Activated CD8-positive, alpha-beta T cell treated with anti-CD3 and anti-CD28 coated beads, Interleukin-2, amount 10 ng/mL, durations not matched to agents 7 days and 5 days (primary cell): ENCODE data around the gene CEBPG. TPM values are rescaled to one million over a fixed set of nuclear protein-coding genes. Genes with fewer than 3 reads are reported as not detected.
A peak's percentile ranks its signal among the peaks of the same experiment; 100 is the strongest.

Source experiments
- ATAC-seq: fragments of 150-1000 bp; cut with Tn5 transposase; one replicate; pipeline ENCODE4 v1.10.0; 2021; ENCODE audit warnings: moderate library complexity
- CTCF ChIA-PET: fragments of 350-600 bp; sonication (Branson Sonifier 250); formaldehyde crosslinking; loops from one replicate; lab custom pipeline; 2021; ENCODE audit warnings: antibody characterized with exemption; lab: Charles Lee
- POLR2A ChIA-PET: fragments of 350-600 bp; sonication (Branson Sonifier 250); formaldehyde crosslinking; loops from one replicate; lab custom pipeline; 2021; ENCODE audit warnings: antibody characterized with exemption; lab: Charles Lee
- DNase-seq: peaks from one replicate; pipeline ENCODE4 v3.0.0-alpha.2; 2020
- H3K27ac Mint-ChIP-seq: one replicate; pipeline ENCODE4 v1.8.0; 2021; ENCODE audit warnings: mild to moderate bottlenecking, mixed read lengths
- H3K27me3 Mint-ChIP-seq: one replicate; pipeline ENCODE4 v1.8.0; 2021; ENCODE audit warnings: low read depth, mixed read lengths
- H3K36me3 Mint-ChIP-seq: one replicate; pipeline ENCODE4 v1.8.0; 2021; ENCODE audit warnings: low read depth, mixed read lengths
- H3K4me1 Mint-ChIP-seq: one replicate; pipeline ENCODE4 v1.8.0; 2021; ENCODE audit warnings: low read depth, mixed read lengths
- H3K4me3 Mint-ChIP-seq: one replicate; pipeline ENCODE4 v1.8.0; 2021; ENCODE audit warnings: mild to moderate bottlenecking, mixed read lengths
- H3K9me3 Mint-ChIP-seq: one replicate; pipeline ENCODE4 v1.8.0; 2022; ENCODE audit warnings: mixed read lengths; ENCODE audit not compliant: insufficient read depth
- total RNA-seq, 2 experiments: library from RNA; stranded (reverse); gene quantifications; one replicate each; pipeline ENCODE4 v1.2.3, GENCODE V29; 2021

Gene CEBPG
- total RNA-seq = 10 to 100 TPM; 19.6 to 20.6 TPM

DNA sequence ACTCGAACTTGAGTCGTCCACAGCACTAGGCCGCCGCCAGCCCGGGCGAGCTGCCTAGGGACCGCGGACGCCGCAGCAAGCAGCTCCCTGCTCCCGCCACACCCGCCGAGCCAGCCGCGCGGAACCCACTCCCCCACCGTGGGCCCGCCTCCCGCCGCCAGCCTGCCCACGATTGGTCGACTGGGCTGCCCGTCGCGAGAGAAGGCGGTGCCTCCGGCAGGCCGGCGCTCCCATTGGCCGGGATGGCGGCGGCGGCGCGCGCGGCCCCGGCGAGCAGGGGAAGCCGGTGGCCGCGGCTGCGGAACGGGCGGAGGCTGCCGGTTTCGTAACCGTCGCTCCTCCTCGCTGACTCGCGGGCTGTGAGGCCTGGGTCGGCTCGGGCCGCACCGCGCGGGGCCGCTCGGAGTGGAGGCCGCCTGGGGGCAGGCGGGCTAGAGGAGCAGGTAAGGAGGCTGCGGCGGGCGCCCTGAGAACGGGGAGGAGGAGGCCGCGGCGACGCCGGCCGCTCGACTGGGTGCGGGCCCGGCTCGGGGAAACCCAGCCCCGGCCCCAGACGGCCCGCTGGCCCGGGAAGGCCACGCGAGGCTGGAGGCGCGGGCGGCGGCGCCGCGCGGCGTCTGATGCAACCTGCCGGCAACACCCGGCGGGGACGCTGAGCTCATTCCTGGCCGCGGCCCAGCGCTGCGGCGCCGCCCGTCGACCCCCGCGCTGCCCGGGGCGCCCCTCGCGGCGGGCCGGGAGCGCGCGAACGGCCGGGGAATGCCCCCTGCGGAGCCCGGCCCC is at the start of gene CEBPG:
CEBPG (plus strand) TSS at position 257 of the 783 bp plus-strand sequence. CDS start 5,531 bp downstream, outside the sequence.
- ChIA-PET POLR2A (interaction anchor here (0.6 to 2.6 kb wide), 8 partner anchors 8 to 318 kb away, joined by 3 to 9 read pairs (median 4); partner anchors contain the start of gene PEPD), CTCF (interaction anchor here (1.0 to 2.1 kb wide), 8 partner anchors 10 to 197 kb away, joined by 3 to 9 read pairs (median 4); no protein-coding TSS in a partner anchor)
- no peaks in the 10 kb centered on the region for H3K27me3 Mint-ChIP-seq
- H3K27ac Mint-ChIP-seq = peak within 1 kb of the TSS; percentile 71
- peaks cover 38% of the 10 kb centered on the region for H3K4me1 Mint-ChIP-seq
- DNase-seq (peak; percentile 92), ATAC-seq (peak; percentile 96)
- peaks cover 16% of the 10 kb centered on the region for H3K36me3 Mint-ChIP-seq
- H3K4me3 Mint-ChIP-seq = peak within 1 kb of the TSS; percentile 82
- H3K9me3 Mint-ChIP-seq = no peaks in the 10 kb centered on the region

DNA sequence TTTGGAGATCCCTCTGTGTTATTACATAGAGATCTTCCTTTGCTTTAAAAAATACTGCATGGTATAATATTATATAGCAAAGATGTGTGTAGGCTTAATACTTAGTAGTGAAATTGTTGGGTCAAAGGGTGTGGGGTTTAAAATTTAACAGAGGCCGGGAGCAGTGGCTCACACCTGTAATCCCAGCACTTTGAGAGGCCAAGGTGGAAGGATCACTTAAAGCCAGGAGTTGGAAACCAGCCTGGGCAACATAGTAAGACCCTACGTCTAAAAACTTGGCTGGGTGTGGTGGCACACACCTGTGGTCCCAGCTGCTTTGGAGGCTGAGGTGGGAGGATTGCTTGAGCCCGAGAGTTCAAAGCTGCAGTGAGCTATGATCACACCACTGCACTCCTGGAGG is 48.9 kb upstream of the CEBPG start:
- POLR2A ChIA-PET = no interaction called here
- ATAC-seq (no peak), DNase-seq (no peak)
- H3K4me3 Mint-ChIP-seq = no peak overlapping the region
- H3K9me3 Mint-ChIP-seq = no peaks in the 10 kb centered on the region
- H3K4me1 Mint-ChIP-seq = no peaks in the 10 kb centered on the region
- no peaks in the 10 kb centered on the region for H3K36me3 Mint-ChIP-seq
- H3K27me3 Mint-ChIP-seq = peaks cover 10% of the 10 kb centered on the region
- no peak overlapping the region for H3K27ac Mint-ChIP-seq
- CTCF ChIA-PET = no interaction called here

DNA sequence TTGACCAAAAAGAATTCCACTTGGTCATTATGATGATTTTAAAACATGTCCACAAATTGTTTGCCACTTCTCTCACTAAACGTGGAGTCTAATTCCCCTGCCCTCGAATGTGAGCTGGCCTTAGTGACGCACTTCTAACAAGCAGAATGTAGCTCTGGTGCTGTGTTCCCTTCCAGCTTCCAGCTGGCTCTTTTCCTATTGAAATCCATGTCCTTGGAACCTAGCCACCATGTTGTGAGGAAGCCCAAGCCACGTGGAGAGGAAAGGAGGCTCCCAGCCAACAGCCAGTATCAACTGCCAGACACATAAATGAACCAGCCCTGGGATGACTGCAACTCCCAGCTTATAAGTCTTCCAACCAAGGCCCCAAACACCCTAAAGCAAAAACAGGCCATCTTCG is 47.6 kb upstream of the CEBPG start:
- no peak overlapping the region for H3K4me3 Mint-ChIP-seq
- ChIA-PET POLR2A (no interaction called here), CTCF (no interaction called here)
- ATAC-seq (no peak), DNase-seq (no peak)
- H3K9me3 Mint-ChIP-seq = no peaks in the 10 kb centered on the region
- no peaks in the 10 kb centered on the region for H3K36me3 Mint-ChIP-seq
- H3K27me3 Mint-ChIP-seq = peaks cover 8% of the 10 kb centered on the region
- no peaks in the 10 kb centered on the region for H3K4me1 Mint-ChIP-seq
- no peak overlapping the region for H3K27ac Mint-ChIP-seq

DNA sequence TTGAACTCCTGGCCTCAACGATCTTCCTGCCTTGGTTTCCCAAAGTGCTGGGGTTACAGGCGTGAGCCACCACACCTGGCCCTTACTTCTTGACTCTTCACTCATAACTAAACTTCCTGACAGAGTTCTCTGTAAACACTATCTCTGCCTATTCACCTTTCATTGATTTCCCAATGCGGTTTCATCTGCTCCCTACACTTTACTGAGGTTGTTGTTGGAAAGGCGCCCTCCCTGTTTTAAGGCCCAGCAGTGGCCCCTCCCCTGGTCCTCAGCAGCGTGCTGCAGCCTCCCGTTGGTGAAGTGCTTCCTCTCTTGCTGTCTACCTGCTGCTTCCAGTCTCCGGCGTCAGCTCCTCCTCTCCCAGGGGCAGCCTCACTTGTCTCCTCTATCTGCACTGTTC is 44.4 kb upstream of the CEBPG start:
- DNase-seq (no peak), ATAC-seq (no peak)
- H3K36me3 Mint-ChIP-seq = no peaks in the 10 kb centered on the region
- H3K27me3 Mint-ChIP-seq = peaks cover 3% of the 10 kb centered on the region
- H3K4me1 Mint-ChIP-seq = no peaks in the 10 kb centered on the region
- POLR2A ChIA-PET = no interaction called here
- no peak overlapping the region for H3K27ac Mint-ChIP-seq
- no peak overlapping the region for H3K4me3 Mint-ChIP-seq
- CTCF ChIA-PET = no interaction called here
- H3K9me3 Mint-ChIP-seq = no peaks in the 10 kb centered on the region

DNA sequence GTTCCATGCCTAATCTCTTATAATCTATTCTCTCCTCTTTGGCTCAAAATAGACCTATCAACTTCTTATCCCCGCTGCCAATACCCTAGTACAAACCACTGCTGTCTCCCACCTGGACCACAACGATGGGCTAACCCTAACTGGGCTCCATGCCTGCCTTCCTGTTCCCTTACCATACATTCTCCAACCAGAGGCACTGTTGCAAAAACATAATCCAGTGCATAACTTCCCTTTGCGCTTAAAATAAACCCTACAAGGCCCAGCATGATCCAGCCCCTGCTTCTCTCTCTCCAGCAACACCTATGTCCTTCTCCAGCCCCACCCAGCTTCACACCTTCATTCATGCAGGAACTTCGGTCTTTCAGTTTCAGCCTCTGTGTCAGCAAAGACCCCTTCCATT is 43.8 kb upstream of the CEBPG start:
- Mint-ChIP-seq H3K27me3 (peaks cover 3% of the 10 kb centered on the region), H3K9me3 (no peaks in the 10 kb centered on the region), H3K36me3 (no peaks in the 10 kb centered on the region), H3K4me3 (no peak overlapping the region), H3K27ac (no peak overlapping the region), H3K4me1 (no peaks in the 10 kb centered on the region)
- DNase-seq (no peak), ATAC-seq (no peak)
- ChIA-PET CTCF (no interaction called here), POLR2A (no interaction called here)

DNA sequence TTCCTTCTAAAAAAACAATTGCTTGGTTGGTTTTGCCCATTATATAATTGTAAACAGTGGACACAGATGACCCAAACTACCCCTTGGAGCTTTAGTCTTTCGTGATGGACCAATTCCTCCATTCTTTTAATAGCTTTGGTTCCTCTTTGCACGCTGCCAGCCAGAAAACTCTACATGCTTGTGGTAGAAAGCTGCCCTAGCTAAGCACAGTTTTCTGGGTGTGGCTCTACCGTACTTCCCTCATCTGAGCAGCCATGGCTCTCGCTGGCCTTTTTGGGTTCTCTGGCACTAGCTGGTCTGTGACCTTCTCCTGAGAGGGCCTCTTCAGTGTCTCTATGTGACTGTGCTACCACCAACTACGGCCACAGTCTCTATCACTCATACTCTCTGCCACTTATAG is 41.3 kb upstream of the CEBPG start:
- no peak overlapping the region for H3K4me3 Mint-ChIP-seq
- H3K36me3 Mint-ChIP-seq = no peaks in the 10 kb centered on the region
- no peaks in the 10 kb centered on the region for H3K4me1 Mint-ChIP-seq
- no peaks in the 10 kb centered on the region for H3K9me3 Mint-ChIP-seq
- DNase-seq (no peak), ATAC-seq (no peak)
- no peak overlapping the region for H3K27ac Mint-ChIP-seq
- CTCF ChIA-PET = interaction anchor here (1.3 kb wide), 1 partner anchor 446 kb away, joined by 3 read pairs; no protein-coding TSS in a partner anchor
- peaks cover 3% of the 10 kb centered on the region for H3K27me3 Mint-ChIP-seq
- POLR2A ChIA-PET = interaction anchor here (0.6 kb wide), 1 partner anchor 723 kb away, joined by 3 read pairs; no protein-coding TSS in a partner anchor

DNA sequence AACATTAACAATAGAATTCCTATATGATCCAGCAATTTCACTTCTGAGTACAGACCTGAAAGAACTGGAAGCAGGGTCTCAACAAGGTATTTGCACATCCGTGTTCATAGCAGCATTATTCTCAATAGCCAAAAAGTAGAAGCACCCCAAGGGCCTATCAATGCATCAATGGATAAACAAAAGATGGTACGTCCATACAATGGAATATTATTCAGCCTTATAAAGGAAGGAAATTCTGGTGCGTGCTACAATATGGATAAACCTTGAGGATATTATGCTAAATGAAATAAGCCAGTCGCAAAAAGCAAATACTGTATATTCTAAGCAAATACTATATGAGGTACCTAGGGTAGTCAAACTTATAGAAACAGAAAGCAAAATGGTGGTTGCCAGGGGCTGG is 40.4 kb upstream of the CEBPG start:
- DNase-seq (no peak), ATAC-seq (no peak)
- no peak overlapping the region for H3K4me3 Mint-ChIP-seq
- POLR2A ChIA-PET = no interaction called here
- no peaks in the 10 kb centered on the region for H3K9me3 Mint-ChIP-seq
- H3K27me3 Mint-ChIP-seq = peaks cover 6% of the 10 kb centered on the region
- H3K36me3 Mint-ChIP-seq = no peaks in the 10 kb centered on the region
- CTCF ChIA-PET = interaction anchor here (1.3 kb wide), 1 partner anchor 445 kb away, joined by 3 read pairs; no protein-coding TSS in a partner anchor
- H3K4me1 Mint-ChIP-seq = no peaks in the 10 kb centered on the region
- no peak overlapping the region for H3K27ac Mint-ChIP-seq

DNA sequence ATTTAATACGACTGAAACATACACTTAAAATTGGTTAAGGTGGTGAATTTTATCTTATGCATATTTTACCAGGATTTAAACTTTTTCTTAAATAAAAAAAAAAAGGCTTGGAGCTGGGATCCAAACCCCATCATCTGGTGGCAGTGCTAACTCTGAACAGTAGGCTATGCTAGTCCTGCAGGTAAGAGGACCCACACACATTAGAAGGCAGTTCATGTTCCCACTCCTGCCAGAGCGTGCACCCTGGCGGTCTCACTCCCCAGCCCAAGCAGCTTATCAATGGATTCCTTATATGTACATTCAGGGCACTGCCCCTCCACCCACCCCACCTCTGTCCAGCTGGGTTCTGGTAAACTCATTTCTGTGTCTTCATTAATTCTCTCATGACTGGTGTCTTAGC is 39.9 kb upstream of the CEBPG start:
- CTCF ChIA-PET = no interaction called here
- H3K27me3 Mint-ChIP-seq = peaks cover 6% of the 10 kb centered on the region
- DNase-seq (no peak), ATAC-seq (no peak)
- POLR2A ChIA-PET = interaction anchor here (0.5 kb wide), 1 partner anchor 219 kb away, joined by 3 read pairs; no protein-coding TSS in a partner anchor
- no peaks in the 10 kb centered on the region for H3K4me1 Mint-ChIP-seq
- H3K36me3 Mint-ChIP-seq = no peaks in the 10 kb centered on the region
- H3K9me3 Mint-ChIP-seq = no peaks in the 10 kb centered on the region
- H3K27ac Mint-ChIP-seq = no peak overlapping the region
- H3K4me3 Mint-ChIP-seq = no peak overlapping the region

DNA sequence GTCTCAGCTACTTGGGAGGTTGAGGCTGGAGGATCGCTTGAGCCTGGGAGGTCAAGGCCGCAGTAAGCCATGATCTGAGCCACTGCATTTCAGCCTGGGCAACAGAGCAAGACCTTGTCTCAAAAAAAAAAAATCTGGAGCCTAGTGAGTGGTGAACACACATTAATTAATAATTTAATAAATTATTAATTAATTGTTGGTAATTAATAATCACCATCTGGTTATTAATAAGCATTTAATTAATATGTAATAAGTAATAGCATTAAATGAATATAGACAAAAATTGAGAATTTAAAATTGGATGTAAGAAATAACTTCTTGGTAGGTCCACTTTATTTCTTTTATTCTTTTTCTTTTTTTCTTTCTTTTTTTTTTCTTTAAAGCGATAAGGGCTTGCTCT is 39.2 kb upstream of the CEBPG start:
- Mint-ChIP-seq H3K4me3 (no peak overlapping the region), H3K27ac (no peak overlapping the region), H3K4me1 (no peaks in the 10 kb centered on the region), H3K27me3 (peaks cover 12% of the 10 kb centered on the region), H3K36me3 (no peaks in the 10 kb centered on the region), H3K9me3 (no peaks in the 10 kb centered on the region)
- CTCF ChIA-PET = no interaction called here
- POLR2A ChIA-PET = no interaction called here
- DNase-seq (no peak), ATAC-seq (no peak)

DNA sequence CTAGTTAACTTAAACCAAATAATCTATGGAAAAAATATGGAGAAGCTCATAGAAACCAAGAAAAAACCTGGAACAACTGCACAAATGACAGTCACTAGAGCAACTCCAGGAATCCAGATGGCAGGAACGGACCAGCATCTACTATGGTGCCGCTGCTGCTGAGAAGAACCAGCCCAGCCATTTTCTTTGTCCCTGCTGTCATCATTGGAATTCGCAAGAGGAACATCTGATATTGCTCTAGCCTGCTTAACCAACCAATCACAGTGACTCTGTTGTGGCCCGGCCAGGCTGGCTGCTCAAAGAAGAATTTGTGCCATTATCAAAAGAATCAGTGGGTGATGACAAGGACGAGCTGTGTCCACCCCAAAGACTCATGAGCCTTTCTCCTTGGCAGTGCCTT is 38.1 kb upstream of the CEBPG start:
- H3K27ac Mint-ChIP-seq = no peak overlapping the region
- no peak overlapping the region for H3K4me3 Mint-ChIP-seq
- CTCF ChIA-PET = no interaction called here

DNA sequence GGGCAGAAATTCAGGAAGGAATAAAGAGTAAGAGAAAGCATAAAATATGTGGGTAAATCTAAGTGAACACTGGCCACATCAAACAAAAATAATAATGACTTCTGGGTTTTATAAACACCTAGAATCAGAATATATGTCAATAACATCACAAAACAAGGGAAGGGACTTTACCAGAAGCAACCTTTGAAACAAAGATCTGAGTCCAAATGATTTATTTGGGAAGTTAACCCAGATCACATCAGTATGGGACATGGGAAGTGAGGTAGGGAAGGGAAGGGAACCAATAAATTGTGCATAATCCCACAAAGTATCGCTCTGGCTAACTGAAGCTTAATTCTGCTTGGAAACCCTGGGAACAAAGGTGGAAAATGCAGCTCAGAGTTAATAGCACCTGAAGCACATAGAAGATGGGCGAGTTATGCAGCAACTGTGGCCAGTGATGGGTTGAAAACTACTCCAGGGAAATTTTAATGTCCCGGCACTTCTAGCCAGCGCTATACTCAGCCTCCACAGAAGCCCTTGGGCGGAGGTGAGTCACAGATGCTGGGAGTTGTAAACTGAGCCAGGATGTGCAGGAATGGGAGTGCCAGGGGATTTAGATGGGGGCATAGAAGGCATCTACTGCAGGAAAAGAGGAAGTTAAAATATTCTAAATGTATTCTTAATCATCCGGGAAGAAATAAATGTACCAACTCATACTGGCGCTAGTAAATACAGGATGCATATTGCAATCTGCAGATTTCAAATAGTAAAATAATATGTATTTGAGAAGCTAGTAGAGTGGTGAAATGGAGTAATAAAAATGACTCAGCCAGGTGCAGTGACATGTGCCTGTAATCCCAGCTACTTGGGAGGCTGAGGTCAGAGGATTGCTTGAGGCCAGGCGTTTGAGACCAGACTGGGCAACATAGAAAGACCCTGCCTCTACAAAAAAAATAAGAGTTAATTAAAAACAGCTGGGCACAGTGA is 34.2 kb upstream of the CEBPG start:
- H3K36me3 Mint-ChIP-seq = no peaks in the 10 kb centered on the region
- CTCF ChIA-PET = no interaction called here
- POLR2A ChIA-PET = no interaction called here
- no peak overlapping the region for H3K4me3 Mint-ChIP-seq
- no peaks in the 10 kb centered on the region for H3K9me3 Mint-ChIP-seq
- no peak for ATAC-seq
- no peak for DNase-seq
- no peak overlapping the region for H3K27ac Mint-ChIP-seq
- no peaks in the 10 kb centered on the region for H3K4me1 Mint-ChIP-seq
- peaks cover 31% of the 10 kb centered on the region for H3K27me3 Mint-ChIP-seq

More for the DNA sequence above, 38.1 kb upstream of the CEBPG start:
- H3K36me3 Mint-ChIP-seq = no peaks in the 10 kb centered on the region
- DNase-seq = no peak
- H3K27me3 Mint-ChIP-seq = peaks cover 13% of the 10 kb centered on the region
- POLR2A ChIA-PET = no interaction called here
- no peaks in the 10 kb centered on the region for H3K9me3 Mint-ChIP-seq
- ATAC-seq = no peak
- H3K4me1 Mint-ChIP-seq = no peaks in the 10 kb centered on the region
